Esophagus muscularis mucosa (tissue), 4 donors: ENCODE results near the gene CEP112. TPM values are rescaled to one million over a fixed set of nuclear protein-coding genes. Genes with fewer than 3 reads are reported as not detected.

Experiments used
- DNase-seq: peaks from one replicate; pipeline ENCODE4 v3.0.0-alpha.2; 2017; ENCODE audit errors: extremely low spot score
- H3K27ac ChIP-seq, 4 donors: fragments of 200-600 bp; sonication (generic); replicated peaks in 1 of 4; 1 replicate in 3 of 4; 2 replicates in 1 of 4; pipeline ENCODE4 v1.5.1; 2016 to 2019; ENCODE audit warnings: mild to moderate bottlenecking in 1 of 4
- H3K27me3 ChIP-seq, 4 donors: fragments of 200-600 bp; sonication (generic); one replicate each; pipeline versions ENCODE4 v1.5.1 to v1.6.0; 2016 to 2019
- H3K36me3 ChIP-seq, 4 donors: fragments of 200-600 bp; sonication (generic); one replicate each; pipeline ENCODE4 v1.5.1; 2016 to 2019
- H3K4me1 ChIP-seq, 4 donors: fragments of 200-600 bp; sonication (generic); one replicate each; pipeline ENCODE4 v1.5.1; 2016 to 2019
- H3K4me3 ChIP-seq, 4 donors: fragments of 200-600 bp; sonication (generic); 1 replicate in 2 of 4; 2 replicates in 2 of 4; pipeline ENCODE4 v1.5.1; 2016 to 2019; ENCODE audit warnings: mild to moderate bottlenecking in 4 of 4, moderate library complexity in 1 of 4
- H3K9me3 ChIP-seq, 4 donors: fragments of 200-600 bp; sonication (generic); 1 replicate in 3 of 4; 2 replicates in 1 of 4; pipeline ENCODE4 v1.5.1; 2016 to 2019
- CTCF ChIP-seq, 3 experiments: fragments of 200-600 bp in 2 of 3; fragments of 450-650 bp in 1 of 3; sonication (generic) in 2 of 3; IDR thresholded peaks; one replicate each; pipeline ENCODE4 v1.5.1; 2017 to 2019; ENCODE audit warnings: antibody characterized with exemption in 3 of 3, mild to moderate bottlenecking in 2 of 3, moderate library complexity in 1 of 3
- EP300 ChIP-seq: sonication (generic); formaldehyde crosslinking; IDR thresholded peaks from one replicate; pipeline ENCODE4 v1.6.1; 2017; ENCODE audit warnings: antibody characterized with exemption
- POLR2A ChIP-seq: fragments of 450-650 bp; IDR thresholded peaks from one replicate; pipeline ENCODE4 v1.6.1; 2017; ENCODE audit warnings: antibody characterized with exemption, moderate library complexity, mild to moderate bottlenecking, low read depth
- POLR2AphosphoS5 ChIP-seq, 2 donors: sonication (generic); formaldehyde crosslinking; IDR thresholded peaks; one replicate each; pipeline ENCODE4 v1.6.1; 2017; ENCODE audit warnings: antibody characterized with exemption in 2 of 2
- WGBS: methylation state at CpG from one replicate; pipeline ENCODE4 v1.1.5; 2018; 5-methylcytosine and 5-hydroxymethylcytosine counted together
- intact Hi-C: fragments of 100-400 bp; cut with DNase I; formaldehyde crosslinking; loops from one replicate; pipeline ENCODE4 v1.15.1; 2023
- total RNA-seq, 4 donors: library from RNA; depleted of rRNA; stranded (reverse); fragments of >200 nt; gene quantifications; one replicate each; pipeline versions ENCODE4 v1.1.0 to v1.2.1, GENCODE V29; 2016

The CEP112 gene
- total RNA-seq, 4 donors from 2014 or later = 17.0 to 24.7 (median 23.2) TPM

DNA sequence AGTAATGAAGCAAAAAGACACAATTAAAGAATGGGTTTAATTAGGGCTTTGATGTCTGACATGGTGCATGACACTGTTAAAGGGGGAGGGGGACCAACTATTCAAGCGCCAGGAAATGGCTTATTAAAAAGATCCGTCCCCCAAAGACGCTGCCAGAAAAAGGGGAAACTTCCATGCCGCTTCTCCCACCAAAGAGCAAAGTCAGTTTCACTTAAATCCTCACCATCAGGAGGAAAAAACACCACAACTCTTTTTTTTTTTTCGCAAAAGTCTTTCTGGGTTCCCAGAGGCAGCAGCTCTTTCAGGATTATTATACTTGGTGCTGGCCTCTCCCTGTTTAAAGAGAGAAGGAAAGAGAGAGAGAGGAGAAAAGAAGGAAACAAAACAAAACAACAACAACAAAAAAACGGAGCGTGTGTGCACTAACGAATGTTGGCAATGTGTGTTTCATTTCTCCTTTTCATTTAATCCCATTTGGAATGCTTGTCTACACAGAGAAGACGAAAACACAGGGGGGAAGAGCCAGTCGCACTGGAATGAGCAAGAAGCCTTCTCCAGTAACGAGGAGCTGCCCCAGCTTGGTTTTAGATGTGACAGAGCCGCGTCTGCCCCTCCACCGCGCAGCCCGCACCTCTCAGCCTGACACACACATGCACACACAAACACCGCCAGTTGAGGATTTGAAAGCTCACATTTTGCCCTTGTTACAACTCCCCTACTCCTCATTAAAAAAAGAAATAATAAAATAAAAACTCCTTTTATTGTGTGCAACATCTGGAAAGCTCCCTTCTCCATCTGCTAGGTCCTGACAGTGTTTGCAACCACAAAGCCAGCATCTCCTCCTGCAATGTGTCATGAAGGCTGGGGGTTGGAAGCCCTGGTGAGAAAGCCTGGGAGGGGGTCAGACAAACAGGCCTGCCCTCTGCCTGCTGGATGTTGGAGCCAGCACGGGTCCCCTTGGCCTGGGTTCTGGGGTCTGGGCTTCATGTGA is 597.8 kb downstream of the CEP112 start:
- Histone ChIP-seq H3K4me3 (peak overlapping the region in 1 of 4 donors; percentile 30), H3K4me1 (peaks cover 0 to 7% (median 3%) of the 10 kb centered on the region in 4 donors), H3K27ac (peak overlapping the region in 1 of 4 donors; percentile 5), H3K36me3 (no peaks in the 10 kb centered on the region), H3K27me3 (no peaks in the 10 kb centered on the region), H3K9me3 (no peaks in the 10 kb centered on the region)
- WGBS = 41% methylated on average over 18 of the region's 18 CpGs
- TF ChIP-seq EP300 (no peak), POLR2A (no peak), CTCF (IDR thresholded peaks at IDR 0.05) (no peak), POLR2AphosphoS5 (IDR thresholded peaks at IDR 0.05) (no peak)
- intact Hi-C loops = no loop called here
- no peak for DNase-seq

GRCh38 chr17:65593092-65593854 is 598.7 kb downstream of the CEP112 start:
- 78% methylated on average over 18 of the region's 19 CpGs for WGBS
- Histone ChIP-seq H3K4me1 (peaks cover under 1 to 14% (median 4%) of the 10 kb centered on the region in 4 donors), H3K9me3 (no peaks in the 10 kb centered on the region), H3K27me3 (no peaks in the 10 kb centered on the region), H3K27ac (no peak overlapping the region), H3K36me3 (no peaks in the 10 kb centered on the region), H3K4me3 (no peak overlapping the region)
- no peak for TF ChIP-seq POLR2A
- no peak for TF ChIP-seq POLR2AphosphoS5 (IDR thresholded peaks at IDR 0.05)
- no peak for TF ChIP-seq EP300
- TF ChIP-seq CTCF (IDR thresholded peaks at IDR 0.05) = no peak
- intact Hi-C loops = no loop called here
- no peak for DNase-seq

- Histone ChIP-seq H3K27me3 (no peaks in the 10 kb centered on the region), H3K27ac (no peak overlapping the region), H3K9me3 (no peaks in the 10 kb centered on the region), H3K36me3 (no peaks in the 10 kb centered on the region), H3K4me1 (peaks cover 9 to 23% (median 11%) of the 10 kb centered on the region in 4 donors), H3K4me3 (no peak overlapping the region)
- 80% methylated on average over 5 of the region's 7 CpGs for WGBS
- DNase-seq = no peak
- TF ChIP-seq POLR2AphosphoS5 (IDR thresholded peaks at IDR 0.05) (no peak), CTCF (IDR thresholded peaks at IDR 0.05) (no peak), POLR2A (no peak), EP300 (no peak)
- intact Hi-C loops = no loop called here
Measured at GRCh38 chr17:65592125-65592965, 599.6 kb downstream of the CEP112 start.

DNA sequence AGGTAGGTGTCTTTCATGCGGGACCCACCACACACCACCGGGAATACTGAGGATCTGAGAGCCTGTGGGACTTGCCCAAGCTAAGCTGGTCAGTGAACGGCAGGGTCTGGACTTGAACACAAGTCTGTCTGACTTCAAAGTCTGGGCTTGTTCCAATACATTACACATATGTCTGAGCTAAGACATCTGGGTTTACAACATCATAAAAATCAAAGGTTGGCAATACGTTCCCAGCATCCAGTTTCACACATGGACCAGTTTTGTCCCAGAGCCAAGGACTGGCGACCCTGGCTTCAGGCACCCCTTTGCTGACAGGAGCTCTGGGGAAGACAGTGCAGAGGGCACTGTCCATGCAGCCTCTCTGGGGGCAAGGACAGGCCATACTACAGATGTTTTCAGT is 602.6 kb downstream of the CEP112 start:
- 81% methylated on average over 5 of the region's 5 CpGs for WGBS
- Histone ChIP-seq H3K4me3 (no peak overlapping the region), H3K27me3 (no peaks in the 10 kb centered on the region), H3K9me3 (no peaks in the 10 kb centered on the region), H3K4me1 (peaks cover 10 to 25% (median 16%) of the 10 kb centered on the region in 4 donors), H3K27ac (no peak overlapping the region), H3K36me3 (no peaks in the 10 kb centered on the region)
- TF ChIP-seq CTCF (IDR thresholded peaks at IDR 0.05) = no peak
- TF ChIP-seq POLR2AphosphoS5 (IDR thresholded peaks at IDR 0.05) = no peak
- TF ChIP-seq EP300 = no peak
- TF ChIP-seq POLR2A = no peak
- intact Hi-C loops = no loop called here
- no peak for DNase-seq
